Activated CD8-positive, alpha-beta memory T cell treated with anti-CD3 and anti-CD28 coated beads, Interleukin-2, amount 50 U/mL, for 24 hours (primary cell): Measurements from ENCODE around the gene RPN1.
"Not testable (repeated sequence)": the region's sequence is repeated elsewhere in the genome, so short reads cannot be mapped to it uniquely, and the experiment has no call there.

Experiments
- DNase-seq: peaks from one replicate; pipeline ENCODE4 v3.0.0-alpha.2; 2020; ENCODE audit errors: extremely low read depth

RPN1 gene

GRCh38 chr3:128650096-128651050 is at the start of gene RPN1:
RPN1 (minus strand) TSS chr3:128650818; CDS start chr3:128650800, 18 bp downstream.
- peak; percentile 89 for DNase-seq

DNA sequence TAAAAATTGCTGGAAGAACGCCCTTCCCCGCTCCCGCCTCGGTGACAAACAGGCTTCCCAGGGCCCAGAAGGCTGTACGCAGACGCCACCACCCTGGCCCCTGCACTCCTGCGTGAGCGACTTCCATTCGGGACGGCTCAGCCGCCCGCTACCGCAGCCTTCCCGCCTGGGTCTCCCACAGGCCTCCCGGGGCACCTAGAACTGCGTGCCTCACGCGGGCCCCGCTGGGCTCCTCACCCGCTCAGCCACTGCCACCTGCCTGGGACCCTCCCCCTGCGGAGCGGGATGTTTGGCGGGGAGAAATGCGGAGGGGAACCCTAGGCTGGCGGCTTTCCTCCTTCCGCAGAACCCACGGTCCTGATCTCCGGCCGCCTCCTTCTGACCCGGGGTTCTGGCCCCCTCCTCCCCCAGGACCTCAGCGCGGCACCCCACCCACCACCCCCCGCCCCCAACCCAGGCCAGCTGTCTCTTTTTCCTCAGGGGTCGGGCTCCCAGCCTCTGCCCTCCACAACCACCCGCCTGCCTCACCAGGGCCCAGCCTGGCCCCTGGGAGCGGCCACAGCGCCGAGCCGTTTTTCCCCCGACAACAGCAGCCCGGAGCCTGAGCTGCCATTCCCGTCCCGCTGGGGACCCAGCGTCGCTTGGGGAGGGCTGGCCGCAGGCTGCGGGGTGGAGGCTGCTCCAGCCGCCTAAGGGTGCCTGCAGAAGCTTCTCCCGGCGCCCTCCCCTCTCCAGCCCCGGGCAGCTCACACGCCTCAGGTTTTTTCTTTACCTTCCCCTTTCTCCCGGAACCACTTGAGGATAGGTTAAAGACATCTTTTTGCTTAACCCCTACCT is 47.8 kb upstream of the RPN1 start:
- DNase-seq: no peak

DNA sequence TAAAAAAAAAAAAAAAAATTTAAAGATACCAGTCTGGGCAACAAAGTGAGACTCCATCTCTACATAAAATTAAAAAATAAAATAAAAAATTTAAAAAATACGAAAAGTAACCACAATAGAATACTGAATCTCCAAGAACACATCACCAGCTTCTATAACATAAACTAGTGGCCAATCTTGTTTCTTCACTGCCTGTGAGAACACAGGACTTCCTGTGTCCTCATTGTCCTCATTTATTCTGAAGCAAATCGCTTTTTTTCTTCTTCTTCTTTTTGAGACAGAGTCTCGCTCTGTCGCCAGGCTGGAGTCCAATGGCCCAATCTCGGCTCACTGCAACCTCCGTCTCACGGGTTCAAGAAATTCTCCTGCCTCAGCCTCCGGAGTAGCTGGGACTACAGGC is 46.7 kb upstream of the RPN1 start:
- no peak for DNase-seq

DNA sequence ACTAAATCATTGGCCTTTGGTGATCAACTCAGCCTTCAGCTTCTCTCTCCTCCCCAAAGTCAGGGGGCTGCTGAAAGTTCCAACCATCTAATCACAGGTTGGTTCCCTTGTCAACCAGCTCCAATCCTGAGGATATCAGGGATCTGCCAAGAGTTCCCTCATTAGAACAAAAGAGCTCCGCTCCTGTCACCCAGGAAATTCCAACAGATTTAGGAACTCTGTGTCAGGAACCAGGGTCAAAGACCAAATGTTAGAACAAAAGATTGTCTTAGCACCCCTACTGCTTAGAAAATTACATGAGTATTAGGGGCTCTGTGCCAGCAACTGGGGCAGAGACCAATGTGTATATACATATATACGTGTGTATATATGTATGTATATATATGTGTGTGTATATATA is 43.1 kb upstream of the RPN1 start:
- DNase-seq: no peak

DNA sequence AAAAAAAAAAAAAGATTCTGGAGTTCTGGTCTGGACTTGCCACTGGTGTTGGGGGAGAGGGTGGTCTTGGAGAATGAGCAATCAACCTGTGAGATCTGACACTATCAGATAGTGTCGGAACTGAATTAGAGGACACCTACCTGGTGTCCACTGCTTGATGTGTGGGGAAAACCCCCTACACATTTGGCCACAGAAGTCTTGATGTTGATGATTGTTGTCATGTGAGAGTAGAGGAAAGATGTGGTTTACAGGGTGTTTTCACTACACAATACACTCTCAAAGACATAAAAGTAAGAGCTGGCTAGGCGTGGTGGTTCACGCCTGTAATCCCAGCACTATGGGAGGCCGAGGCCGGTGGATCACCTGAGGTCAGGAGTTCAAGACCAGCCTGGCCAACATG is 38.4 kb upstream of the RPN1 start:
- DNase-seq: no peak

- DNase-seq: no peak
Observed at GRCh38 chr3:128686465-128686864, 35.8 kb upstream of the RPN1 start.

DNA sequence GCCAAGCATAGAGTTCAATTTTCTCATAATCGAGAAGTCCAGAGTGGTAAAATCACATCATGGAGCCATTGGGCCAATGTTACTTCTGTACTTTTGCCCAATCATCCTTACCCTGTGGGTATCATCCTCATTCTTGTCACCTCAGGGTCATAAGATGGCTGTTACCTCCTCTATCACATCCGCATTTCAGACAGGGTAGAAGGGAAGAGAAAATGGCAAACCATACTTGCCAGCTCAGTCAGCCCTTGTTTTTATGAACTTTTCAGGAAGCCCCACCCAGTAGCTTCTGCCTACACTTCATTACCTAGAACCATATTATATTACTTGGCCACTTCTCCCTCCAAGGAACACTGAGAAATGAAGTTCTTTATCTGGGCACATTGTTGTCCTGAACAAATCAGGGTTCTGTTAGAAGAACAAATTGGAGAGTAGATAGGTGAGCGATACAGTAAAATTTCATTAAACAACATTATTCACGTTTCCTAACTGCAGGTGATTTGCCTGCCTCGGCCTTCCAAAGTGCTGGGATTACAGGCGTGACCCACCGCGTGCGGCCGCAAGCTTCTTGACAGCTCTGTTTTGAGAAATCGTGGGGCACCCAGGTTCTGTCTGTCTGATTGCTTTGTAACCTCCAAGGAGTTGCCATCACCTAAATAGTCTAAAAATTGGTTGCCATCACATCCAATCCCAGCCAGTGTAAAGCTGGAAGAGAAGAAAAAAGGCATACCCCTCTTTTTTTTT is 34.5 kb upstream of the RPN1 start:
- no peak for DNase-seq

GRCh38 chr3:128683957-128684356 is 33.3 kb upstream of the RPN1 start:
- DNase-seq: no peak

DNA sequence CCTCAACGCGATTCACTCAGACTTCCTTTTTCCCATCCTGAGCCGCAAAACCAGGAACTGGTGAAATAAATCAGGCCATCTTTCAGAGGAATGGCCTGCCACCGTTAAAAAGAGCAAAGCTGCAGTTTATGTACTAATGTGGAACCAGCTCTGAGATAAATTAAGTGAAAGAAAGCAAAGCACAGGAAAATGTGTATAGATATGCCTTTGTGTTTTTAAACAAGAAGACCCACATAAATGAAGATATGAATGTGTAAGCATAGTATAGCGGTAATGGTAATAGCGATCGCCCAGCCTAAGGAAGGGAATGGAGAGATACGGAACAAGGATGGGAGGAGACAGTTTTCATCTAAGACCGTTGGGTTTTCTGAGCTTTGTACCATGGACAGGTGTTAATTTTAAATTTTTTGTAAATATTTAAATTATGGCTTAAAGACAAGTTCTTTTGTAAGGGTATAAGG is 30.8 kb upstream of the RPN1 start:
- DNase-seq: no peak

GRCh38 chr3:128680603-128681368 is 30.2 kb upstream of the RPN1 start:
- peak; percentile 91 for DNase-seq

DNA sequence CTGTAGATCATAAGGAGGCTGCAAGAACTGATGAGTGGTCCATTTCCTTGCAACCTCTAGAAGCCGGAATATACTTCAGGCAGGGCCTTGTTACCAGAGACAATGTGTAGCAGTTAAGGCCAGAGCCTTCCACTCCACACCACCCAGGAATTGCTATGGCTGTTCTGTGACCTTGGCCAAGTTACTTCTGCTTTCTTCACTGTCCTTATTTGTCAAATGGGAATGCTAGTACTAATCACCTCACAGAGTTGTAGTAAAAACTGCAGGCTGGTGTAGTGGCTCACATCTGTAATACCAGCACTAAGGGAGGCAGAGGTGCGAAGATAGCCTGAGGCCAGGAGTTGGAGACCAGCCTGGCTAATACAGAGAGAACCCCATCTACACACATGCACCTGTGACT is 28.7 kb upstream of the RPN1 start:
- DNase-seq: no peak

GRCh38 chr3:128675802-128676201 is 25.2 kb upstream of the RPN1 start:
- not testable (repeated sequence) for DNase-seq

DNA sequence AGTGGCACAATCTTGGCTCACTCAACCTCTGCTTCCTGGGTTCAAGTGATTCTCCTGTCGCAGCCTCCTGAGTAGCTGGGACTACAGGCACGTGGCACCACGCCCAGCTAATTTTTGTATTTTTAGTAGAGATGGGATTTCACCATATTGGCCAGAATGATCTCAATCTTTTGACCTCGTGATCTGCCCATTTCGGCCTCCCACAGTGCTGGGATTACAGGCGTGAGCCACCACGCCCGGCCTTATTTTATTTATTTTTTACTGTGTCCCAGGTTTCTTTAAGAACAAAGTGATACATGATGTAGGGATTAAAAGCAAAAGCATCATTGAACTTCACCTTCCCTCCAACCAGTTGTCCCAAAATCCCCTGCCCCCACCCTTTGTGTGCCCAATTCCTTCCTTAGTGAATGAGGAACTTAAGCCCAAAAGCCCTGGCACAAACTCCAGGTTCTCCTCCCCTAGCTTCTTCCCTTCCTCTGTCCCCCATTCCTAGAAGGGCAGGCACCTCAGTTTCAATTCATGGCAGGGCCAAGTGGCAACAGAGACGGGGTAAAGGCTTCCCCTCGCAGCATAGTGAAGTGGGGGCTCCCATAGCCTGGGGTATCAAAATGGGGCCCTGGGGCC is 23.7 kb upstream of the RPN1 start:
- no peak for DNase-seq

- DNase-seq: no peak
Observed at GRCh38 chr3:128667641-128668040, 17.0 kb upstream of the RPN1 start.

DNA sequence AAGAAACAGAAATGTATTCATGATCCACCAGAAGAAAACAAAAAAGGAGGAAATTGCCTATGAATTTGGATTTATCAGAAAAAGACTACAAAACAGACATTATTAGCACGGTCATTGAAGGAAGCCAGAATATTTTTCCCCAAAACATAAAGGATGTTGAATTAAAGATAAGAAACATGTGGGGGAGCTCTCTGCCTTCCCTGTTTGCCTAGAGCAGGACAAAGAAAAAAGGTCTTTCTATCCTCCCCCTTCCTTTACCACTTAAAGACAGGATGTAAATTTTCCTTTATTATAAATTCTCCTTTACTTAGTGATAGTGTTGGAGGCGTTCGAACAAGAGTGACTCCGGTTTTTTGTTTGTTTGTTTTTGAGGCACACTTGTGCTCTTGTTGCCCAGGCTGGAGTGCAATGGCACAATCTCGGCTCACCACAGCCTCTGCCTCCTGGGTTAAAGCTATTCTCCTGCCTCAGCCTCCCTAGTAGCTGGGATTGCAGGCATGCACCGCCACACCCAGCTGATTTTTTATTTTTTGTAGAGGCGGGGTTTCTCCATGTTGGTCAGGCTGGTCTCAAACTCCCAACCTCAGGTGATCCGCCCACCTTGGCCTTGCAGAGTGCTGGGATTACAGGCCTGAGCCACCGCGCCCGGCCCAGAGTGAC is 14.9 kb upstream of the RPN1 start:
- no peak for DNase-seq

DNA sequence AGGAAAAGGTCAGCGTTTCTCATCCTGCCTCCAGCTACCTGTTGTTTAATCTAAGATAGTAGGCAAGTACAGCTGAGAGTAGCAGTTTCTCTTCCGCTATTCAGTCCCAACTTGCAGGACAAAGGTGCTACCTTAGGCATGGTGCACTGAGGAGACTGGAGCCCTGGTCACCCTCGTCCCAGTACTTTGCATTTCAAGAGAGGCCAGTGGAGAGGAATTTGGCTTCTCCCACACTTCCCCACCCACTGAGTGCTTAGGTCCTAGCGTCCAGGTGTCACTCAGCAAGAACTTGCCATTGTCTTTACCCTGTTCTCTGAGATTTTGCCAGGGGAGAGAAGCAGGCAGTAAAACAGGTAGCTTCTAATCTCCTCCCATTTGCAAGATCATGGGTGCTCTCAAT is 12.5 kb upstream of the RPN1 start:
- DNase-seq: no peak

- DNase-seq: no peak
Observed at GRCh38 chr3:128655531-128655930, 4.9 kb upstream of the RPN1 start.

- not testable (repeated sequence) for DNase-seq
Observed at GRCh38 chr3:128653993-128654805, 3.6 kb upstream of the RPN1 start.

- not testable (repeated sequence) for DNase-seq
Observed at GRCh38 chr3:128653383-128653992, 2.9 kb upstream of the RPN1 start.
